ENCODE measurements around the gene PHYH.

- TF ChIP-seq GATA3 (IDR thresholded peaks at IDR 0.05; ENCODE audit: low read depth, low read length) (no peak), GATA2 (IDR thresholded peaks at IDR 0.05; ENCODE audit: low read depth, low read length) (no peak)
These were observed 29.7 kb upstream of the PHYH start for GRCh38 chr10:13329565-13329964.
